Hematopoietic multipotent progenitor cell treated with erythropoietin and hydrocortisone succinate and interleukin-3 and kit ligand, for 8 days (in vitro differentiated cells): ENCODE measurements around the gene TRAF4.
"Not testable (repeated sequence)": the region's sequence is repeated elsewhere in the genome, so short reads cannot be mapped to it uniquely, and the experiment has no call there.

Source experiments
- DNase-seq: peaks from one replicate; pipeline ENCODE4 v3.0.0-alpha.2; 2015

Gene TRAF4

DNA sequence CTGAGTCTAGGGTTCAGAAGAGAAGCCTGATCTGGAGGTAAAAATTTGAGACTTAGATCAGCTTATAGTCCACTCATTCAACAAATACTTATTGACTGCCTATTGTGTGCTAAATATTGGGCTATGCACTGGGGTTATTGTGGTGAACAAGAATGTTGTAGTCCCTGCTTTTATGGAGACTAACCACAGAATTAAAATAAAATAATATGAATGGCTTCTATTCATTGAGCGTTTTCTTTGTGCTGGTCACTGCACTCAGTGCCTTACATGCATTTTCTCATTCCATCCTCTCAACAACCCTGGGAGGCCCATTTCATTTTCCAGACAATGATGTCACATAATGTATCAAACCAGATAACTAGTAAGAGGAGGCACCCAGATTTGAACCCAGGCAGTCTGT lies 10.5 kb upstream of the TRAF4 start:
- DNase-seq, result no peak

- DNase-seq, result no peak
These were observed 9.0 kb upstream of the TRAF4 start for GRCh38 chr17:28734712-28735241.

DNA sequence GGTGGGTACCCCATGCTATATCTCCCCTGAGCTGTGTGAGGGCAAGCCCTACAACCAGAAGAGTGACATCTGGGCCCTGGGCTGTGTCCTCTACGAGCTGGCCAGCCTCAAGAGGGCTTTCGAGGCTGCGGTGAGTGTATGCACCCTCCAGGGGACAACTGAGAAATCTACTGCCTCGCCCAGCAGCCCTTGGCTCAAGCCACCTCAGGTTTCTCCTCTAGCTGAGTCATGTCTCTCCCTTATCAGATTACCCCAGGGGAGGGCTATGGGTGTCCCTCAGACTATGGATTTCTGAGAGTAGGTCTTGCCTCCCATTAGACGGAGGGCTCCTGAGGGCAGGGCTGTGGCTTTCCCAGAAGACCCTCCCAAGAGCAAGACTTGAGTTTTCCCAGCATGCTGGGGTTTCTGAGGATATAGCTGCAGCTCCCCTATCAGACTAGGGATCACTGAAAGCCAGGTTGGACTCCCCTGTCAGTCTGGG lies 8.5 kb upstream of the TRAF4 start:
- peak; percentile 91 for DNase-seq

DNA sequence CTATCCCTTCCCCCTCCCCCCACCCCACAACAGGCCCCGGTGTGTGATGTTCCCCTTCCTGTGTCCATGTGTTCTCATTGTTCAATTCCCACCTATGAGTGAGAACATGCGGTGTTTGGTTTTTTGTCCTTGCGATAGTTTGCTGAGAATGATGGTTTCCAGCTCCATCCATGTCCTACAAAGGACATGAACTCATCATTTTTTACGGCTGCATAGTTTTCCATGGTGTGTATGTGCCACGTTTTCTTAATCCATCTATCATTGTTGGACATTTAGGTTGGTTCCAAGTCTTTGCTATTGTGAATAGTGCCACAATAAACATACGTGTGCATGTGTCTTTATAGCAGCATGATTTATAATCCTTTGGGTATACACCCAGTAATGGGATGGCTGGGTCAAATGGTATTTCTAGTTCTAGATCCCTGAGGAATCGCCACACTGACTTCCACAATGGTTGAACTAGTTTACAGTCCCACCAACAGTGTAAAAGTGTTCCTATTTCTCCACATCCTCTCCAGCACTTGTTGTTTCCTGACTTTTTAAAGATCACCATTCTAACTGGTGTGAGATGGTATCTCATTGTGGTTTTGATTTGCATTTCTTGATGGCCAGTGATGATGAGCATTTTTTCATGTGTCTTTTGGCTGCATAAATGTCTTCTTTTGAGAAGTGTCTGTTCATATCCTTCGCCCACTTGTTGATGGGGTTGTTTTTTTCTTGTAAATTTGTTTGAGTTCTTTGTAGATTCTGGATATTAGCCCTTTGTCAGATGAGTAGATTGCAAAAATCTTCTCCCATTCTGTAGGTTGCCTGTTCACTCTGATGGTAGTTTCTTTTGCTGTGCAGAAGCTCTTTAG lies 7.7 kb upstream of the TRAF4 start:
- DNase-seq, result not testable (repeated sequence)

DNA sequence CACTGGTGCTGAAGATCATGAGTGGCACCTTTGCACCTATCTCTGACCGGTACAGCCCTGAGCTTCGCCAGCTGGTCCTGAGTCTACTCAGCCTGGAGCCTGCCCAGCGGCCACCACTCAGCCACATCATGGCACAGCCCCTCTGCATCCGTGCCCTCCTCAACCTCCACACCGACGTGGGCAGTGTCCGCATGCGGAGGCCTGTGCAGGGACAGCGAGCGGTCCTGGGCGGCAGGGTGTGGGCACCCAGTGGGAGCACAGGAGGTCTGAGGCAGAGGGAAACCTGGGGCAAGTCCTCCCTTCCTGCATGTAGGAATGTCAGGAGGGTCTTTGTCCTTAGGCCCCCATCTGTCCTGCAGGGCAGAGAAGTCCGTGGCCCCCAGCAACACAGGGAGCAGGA lies 6.5 kb upstream of the TRAF4 start:
- DNase-seq, result no peak

DNA sequence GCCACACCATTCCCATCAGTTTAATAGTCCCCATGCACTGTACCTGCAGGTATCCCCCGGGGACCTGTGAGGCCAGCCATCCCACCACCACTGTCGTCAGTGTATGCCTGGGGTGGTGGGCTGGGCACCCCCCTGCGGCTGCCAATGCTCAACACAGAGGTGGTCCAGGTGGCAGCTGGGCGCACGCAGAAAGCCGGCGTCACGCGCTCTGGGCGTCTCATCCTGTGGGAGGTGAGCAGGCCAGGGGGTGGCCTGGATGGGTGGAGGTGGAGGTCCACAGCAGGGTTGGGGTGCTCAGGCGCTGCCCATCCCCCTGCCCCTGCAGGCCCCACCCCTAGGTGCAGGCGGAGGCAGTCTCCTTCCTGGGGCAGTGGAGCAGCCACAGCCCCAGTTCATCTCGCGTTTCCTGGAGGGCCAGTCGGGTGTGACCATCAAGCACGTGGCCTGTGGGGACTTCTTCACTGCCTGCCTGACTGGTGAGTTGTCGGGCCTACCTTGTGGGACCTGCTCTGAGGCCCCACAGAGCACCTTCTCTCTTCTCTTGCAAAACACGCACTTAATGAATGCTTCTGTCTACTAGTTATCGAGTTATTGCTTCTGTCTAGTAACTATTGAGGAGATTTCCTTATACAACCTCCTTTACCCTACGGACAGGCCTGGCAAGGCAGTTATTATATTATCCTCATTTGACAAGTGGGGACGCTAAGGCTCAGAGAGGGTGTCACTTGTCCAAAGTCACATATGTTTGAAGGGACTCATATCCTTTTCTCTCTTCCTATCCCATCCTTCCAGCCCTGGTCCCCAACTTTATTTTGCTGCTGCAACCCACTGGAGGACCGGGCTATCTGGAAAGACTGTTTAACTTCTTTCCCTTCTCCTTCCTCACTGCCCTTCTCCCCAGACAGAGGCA lies 5.8 kb upstream of the TRAF4 start:
- DNase-seq, result peak; percentile 33

DNA sequence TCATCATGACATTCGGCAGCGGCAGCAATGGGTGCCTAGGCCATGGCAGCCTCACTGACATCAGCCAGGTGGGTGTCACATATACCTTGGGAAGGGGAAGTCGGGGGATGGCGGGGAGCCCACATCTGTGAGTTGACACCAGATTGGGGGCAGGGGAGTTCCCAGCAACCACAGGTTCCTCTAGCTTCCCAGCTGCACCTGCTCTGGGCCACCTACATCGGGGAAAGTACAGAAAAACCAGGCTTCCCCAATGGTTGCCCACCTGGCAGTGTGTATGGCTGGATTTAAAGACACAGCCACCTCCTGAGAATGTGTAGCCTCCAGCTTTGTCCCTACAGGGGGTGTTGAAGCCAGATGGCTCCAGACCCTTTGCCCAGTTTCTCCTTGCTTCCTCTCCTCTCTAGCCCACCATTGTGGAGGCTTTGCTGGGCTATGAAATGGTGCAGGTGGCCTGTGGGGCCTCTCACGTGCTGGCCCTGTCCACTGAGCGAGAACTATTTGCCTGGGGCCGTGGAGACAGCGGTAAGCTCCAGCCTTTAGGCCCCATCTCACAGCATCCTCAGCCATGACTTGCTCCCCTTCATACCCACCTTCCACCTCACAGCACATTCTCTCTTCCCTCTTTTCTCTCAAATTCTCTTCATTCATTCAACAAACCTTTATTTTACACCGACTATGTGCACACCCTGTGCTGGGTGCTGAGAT lies 5.0 kb upstream of the TRAF4 start:
- no peak for DNase-seq

DNA sequence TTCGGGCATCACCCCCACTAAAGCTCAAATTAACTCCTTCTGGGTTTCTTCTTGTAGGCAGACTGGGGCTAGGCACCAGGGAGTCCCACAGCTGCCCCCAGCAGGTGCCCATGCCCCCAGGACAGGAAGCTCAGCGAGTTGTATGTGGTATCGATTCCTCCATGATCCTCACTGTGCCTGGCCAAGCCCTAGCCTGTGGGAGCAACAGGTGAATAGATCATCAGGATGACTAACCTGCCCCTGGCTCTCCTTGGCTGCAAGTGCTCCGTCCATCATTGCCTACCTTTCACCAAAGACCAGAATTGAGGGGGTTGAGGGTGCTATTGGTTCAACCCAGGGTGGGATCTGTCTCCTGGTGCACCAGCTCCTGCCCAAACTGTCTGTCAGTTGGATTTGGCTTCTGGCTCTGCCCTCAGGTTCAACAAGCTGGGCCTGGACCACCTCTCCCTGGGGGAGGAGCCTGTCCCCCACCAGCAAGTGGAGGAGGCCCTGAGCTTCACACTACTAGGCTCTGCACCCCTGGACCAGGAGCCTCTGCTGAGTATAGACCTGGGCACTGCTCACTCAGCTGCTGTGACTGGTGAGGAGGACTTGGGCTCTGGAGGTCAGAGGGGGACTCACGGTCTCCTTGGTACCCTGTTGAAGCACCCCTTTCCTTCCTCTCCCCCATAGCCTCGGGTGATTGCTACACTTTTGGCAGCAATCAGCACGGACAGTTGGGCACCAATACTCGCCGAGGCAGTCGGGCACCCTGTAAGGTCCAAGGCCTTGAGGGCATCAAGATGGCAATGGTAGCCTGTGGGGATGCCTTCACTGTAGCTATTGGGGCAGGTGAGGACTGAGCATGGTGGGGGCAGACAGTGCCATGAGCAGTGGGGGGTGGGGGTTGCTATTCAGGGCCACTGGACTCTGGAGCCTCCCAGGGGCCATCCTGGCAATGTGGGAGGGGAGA lies 3.1 kb upstream of the TRAF4 start:
- no peak for DNase-seq

- peak; percentile 89 for DNase-seq
These were observed 2.2 kb upstream of the TRAF4 start for GRCh38 chr17:28741358-28742349.

GRCh38 chr17:28744104-28744971 lies 527 bp downstream of the TRAF4 start:
- DNase-seq, result peak; percentile 42

DNA sequence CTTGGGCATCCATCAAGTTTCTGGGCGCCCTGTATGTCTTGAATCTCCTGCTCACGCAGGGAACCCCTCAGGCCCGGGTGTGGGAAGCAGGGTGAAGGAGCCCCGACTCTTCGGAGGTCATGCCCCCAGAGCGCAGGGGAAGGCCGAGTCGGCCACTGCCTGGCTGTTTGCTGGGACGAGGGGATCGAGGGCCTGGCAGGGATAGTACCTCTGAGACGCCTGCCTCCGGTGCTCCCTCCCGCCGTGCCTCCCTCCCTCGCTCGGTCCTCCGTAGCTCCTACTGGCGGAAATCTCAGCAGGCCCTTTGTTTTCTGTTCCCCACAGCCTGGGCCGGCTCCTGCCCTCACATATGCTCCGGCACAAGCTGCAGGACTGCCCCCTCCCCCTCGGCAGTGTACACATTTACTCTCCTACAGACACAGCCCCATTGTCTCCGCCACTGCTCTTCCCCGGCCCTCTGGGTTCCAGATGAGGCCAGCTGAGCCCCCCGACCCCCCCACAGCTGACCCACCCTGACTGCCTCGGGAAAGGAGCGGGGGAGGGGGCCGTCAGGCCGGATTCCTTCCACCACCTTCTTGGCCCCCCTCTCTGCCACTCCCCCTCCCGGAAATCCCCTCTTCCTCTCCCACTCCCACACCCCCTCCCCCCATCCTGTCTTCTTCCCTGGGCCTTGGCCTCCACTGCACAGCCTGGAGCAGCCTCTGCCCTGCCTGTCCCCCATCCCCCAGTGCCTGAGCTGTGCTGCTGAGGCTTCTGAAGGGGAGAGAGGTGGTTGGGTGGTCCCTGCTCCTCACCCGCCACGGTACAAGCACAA lies 1.4 kb downstream of the TRAF4 start:
- no peak for DNase-seq

DNA sequence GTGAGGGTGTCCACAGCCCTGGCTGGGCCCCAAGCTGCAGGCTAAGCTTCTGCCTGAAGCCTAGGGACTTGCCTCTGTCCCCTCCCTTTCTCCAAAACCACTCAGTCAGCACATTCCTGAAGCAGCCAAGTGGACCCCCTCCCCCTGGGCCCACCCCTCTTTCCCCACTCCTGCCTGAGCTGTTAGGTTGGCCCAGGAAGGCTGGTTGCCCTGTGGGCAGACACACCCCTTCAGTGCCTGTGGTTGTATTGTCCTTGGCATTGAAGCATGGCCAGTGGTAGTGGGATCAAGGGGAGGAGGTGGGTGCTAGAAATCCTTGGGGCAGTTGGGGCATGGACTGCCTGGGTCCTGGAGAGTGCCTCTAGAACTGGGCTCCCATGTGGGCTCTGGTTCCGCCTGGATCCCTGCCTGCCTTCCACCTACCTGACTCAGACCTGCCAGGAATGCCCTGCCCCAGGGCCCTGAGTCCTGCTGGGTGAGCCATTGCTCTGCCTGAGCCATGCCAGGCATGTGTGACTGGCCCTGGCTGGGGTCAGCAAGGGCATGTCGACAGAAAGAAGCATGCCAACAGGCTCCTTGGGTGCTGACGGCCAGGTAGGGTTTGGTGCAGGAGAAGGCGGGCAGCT lies 2.1 kb downstream of the TRAF4 start:
- DNase-seq, result no peak

GRCh38 chr17:28746611-28747050 lies 2.8 kb downstream of the TRAF4 start:
- no peak for DNase-seq

DNA sequence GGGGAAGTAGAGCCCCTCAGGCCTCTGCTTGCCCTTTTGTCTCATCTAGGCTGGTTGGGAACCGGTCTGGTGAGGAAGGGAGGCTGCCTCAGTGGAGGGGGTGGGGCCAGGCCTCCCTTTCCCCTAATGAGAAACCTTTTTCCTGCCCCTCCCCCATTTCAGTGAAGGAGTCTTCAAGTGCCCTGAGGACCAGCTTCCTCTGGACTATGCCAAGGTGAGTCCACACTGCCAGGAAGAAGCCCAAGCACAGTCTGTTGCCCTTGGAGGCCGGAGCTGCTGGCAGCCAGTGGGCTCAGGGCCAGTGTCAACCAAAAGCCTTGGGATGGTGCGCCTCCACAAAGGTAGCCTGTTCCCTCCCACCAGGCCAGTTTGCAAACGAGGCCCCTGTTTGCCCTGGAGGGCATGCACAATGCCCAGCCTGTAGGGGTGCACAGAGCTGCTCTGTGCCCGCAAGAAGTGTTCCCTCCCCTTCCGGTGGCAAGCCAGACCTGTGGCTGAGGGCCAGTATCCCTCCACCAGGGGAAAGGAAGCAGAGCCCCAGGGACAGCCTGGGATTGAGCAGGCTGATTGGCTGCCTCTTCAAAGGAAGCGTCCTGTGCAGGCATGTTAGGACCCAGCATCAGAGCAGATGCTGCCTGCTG lies 3.4 kb downstream of the TRAF4 start:
- DNase-seq, result no peak

DNA sequence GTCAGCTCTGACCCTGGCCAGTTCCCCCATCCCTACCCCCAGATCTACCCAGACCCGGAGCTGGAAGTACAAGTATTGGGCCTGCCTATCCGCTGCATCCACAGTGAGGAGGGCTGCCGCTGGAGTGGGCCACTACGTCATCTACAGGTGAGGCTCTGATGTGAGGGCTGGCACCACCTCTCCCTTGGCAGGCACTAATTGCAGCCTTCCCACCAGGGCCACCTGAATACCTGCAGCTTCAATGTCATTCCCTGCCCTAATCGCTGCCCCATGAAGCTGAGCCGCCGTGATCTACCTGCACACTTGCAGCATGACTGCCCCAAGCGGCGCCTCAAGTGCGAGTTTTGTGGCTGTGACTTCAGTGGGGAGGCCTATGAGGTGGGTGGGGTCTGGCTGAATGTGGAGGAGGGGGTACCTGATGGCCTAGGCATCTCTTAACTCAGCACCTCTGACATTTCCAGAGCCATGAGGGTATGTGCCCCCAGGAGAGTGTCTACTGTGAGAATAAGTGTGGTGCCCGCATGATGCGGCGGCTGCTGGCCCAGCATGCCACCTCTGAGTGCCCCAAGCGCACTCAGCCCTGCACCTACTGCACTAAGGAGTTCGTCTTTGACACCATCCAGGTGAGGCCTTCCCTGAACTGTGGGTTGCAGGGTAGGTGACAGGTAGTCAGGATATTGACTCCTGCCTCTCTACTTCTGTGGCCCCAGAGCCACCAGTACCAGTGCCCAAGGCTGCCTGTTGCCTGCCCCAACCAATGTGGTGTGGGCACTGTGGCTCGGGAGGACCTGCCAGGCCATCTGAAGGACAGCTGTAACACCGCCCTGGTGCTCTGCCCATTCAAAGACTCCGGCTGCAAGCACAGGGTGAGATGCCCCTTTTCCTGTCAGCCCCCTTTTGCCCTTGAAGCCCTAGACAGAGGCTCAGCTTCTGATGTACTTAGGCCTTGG lies 4.3 kb downstream of the TRAF4 start:
- no peak for DNase-seq
